PC-3 (cell line): ENCODE results near the gene RAD17.

Experiments used
- CTCF ChIP-seq: fragments of 300-600 bp; sonication (generic); conservative IDR thresholded peaks from 2 replicates; pipeline ENCODE4 v1.5.1; 2017; ENCODE audit warnings: antibody characterized with exemption, low read depth, mild to moderate bottlenecking, low read length
- EZH2 ChIP-seq: fragments of 300-600 bp; sonication (generic); IDR thresholded peaks from one replicate; pipeline ENCODE4 v1.6.1; 2017; ENCODE audit warnings: antibody characterized with exemption, mild to moderate bottlenecking, low read length; ENCODE audit not compliant: unreplicated experiment

- TF ChIP-seq CTCF (no peak), EZH2 (no peak)
These were observed 8.8 kb downstream of the RAD17 start for GRCh38 chr5:69378376-69378775.
